Endothelial cell of umbilical vein (primary cell): ENCODE measurements around the gene CENPP.

Experiments
- CTCF ChIP-seq, 2 donors: IDR thresholded peaks; 1 replicate in 1 of 2; 2 replicates in 1 of 2; pipeline ENCODE4 v1.5.1; 2011; ENCODE audit warnings: low read length in 2 of 2, mild to moderate bottlenecking in 2 of 2, moderate library complexity in 2 of 2, control low read depth in 1 of 2, inconsistent platforms in 1 of 2, low read depth in 1 of 2; ENCODE audit not compliant: insufficient read depth in 1 of 2; ENCODE audit errors: extremely low read depth in 1 of 2
- EZH2 ChIP-seq: IDR thresholded peaks from 2 replicates; pipeline ENCODE4 v1.6.1; 2012; ENCODE audit warnings: borderline replicate concordance, low read depth, mild to moderate bottlenecking, moderate library complexity, low read length, inconsistent platforms; ENCODE audit not compliant: severe bottlenecking
- MAX ChIP-seq: IDR thresholded peaks from 2 replicates; pipeline ENCODE4 v1.6.1; 2011; ENCODE audit not compliant: insufficient read depth, insufficient read length
- POLR2A ChIP-seq: IDR thresholded peaks from 2 replicates; pipeline ENCODE4 v1.6.1; 2012; ENCODE audit warnings: low read depth, mild to moderate bottlenecking, control low read depth, low read length

GRCh38 chr9:92353051-92353450 is 27.3 kb downstream of the CENPP start:
- TF ChIP-seq CTCF (IDR thresholded peaks at IDR 0.05; ENCODE audit: extremely low read depth in 1 of 2, insufficient read depth in 1 of 2, low read depth in 1 of 2, low read length in 2 of 2) = no peak
- no peak for TF ChIP-seq MAX
- no peak for TF ChIP-seq POLR2A
- no peak for TF ChIP-seq EZH2
